Muscle layer of duodenum (tissue), 2 donors: Measurements from ENCODE around the gene MTHFR.
A peak's percentile ranks its signal among the peaks of the same experiment; 100 is the strongest.

Experiments
- H3K27ac ChIP-seq: one replicate; pipeline ENCODE4 v1.7.0; 2013; ENCODE audit warnings: mild to moderate bottlenecking, low read length
- H3K27me3 ChIP-seq: one replicate; pipeline ENCODE4 v1.7.0; 2013; ENCODE audit warnings: low read depth, mild to moderate bottlenecking, control low read depth, low read length
- H3K36me3 ChIP-seq, 2 donors: one replicate each; pipeline ENCODE4 v1.7.0; 2013; ENCODE audit warnings: low read length in 2 of 2, control low read depth in 1 of 2, mild to moderate bottlenecking in 1 of 2; ENCODE audit not compliant: insufficient read depth in 2 of 2, control insufficient read depth in 1 of 2
- H3K4me1 ChIP-seq, 2 donors: one replicate each; pipeline ENCODE4 v1.7.0; 2013; ENCODE audit warnings: low read length in 2 of 2, mild to moderate bottlenecking in 2 of 2, control low read depth in 1 of 2, moderate library complexity in 1 of 2; ENCODE audit not compliant: insufficient read depth in 2 of 2, control insufficient read depth in 1 of 2
- H3K4me3 ChIP-seq, 2 donors: one replicate each; pipeline ENCODE4 v1.7.0; 2013; ENCODE audit warnings: low read length in 2 of 2, low read depth in 1 of 2, mild to moderate bottlenecking in 1 of 2
- H3K9me3 ChIP-seq, 2 donors: one replicate each; pipeline ENCODE4 v1.7.0; 2013; ENCODE audit warnings: low read length in 2 of 2, control low read depth in 1 of 2, mild to moderate bottlenecking in 1 of 2; ENCODE audit not compliant: control insufficient read depth in 1 of 2
- donor health status: healthy.

The MTHFR gene

GRCh38 chr1:11794446-11795237 lies 11.1 kb downstream of the MTHFR start:
- H3K27ac ChIP-seq = no peak overlapping the region
- H3K36me3 ChIP-seq = peaks cover 42 to 61% of the 10 kb centered on the region in 2 donors
- no peak overlapping the region for H3K4me3 ChIP-seq
- H3K27me3 ChIP-seq = no peaks in the 10 kb centered on the region
- peaks cover 6 to 17% of the 10 kb centered on the region in 2 donors for H3K4me1 ChIP-seq
- no peaks in the 10 kb centered on the region for H3K9me3 ChIP-seq

- Histone ChIP-seq H3K4me3 (no peak overlapping the region), H3K9me3 (no peaks in the 10 kb centered on the region), H3K4me1 (peaks cover 8 to 19% of the 10 kb centered on the region in 2 donors), H3K36me3 (peaks cover 37 to 52% of the 10 kb centered on the region in 2 donors), H3K27me3 (no peaks in the 10 kb centered on the region), H3K27ac (no peak overlapping the region)
These were observed 11.9 kb downstream of the MTHFR start for GRCh38 chr1:11793819-11794218.

GRCh38 chr1:11792106-11792505 lies 13.7 kb downstream of the MTHFR start:
- Histone ChIP-seq H3K4me3 (no peak overlapping the region), H3K27me3 (no peaks in the 10 kb centered on the region), H3K36me3 (peaks cover 33 to 41% of the 10 kb centered on the region in 2 donors), H3K9me3 (no peaks in the 10 kb centered on the region), H3K27ac (peak overlapping the region; percentile 85), H3K4me1 (peaks cover 24 to 28% of the 10 kb centered on the region in 2 donors)

GRCh38 chr1:11790880-11791715 lies 14.7 kb downstream of the MTHFR start:
- Histone ChIP-seq H3K36me3 (peaks cover 33 to 38% of the 10 kb centered on the region in 2 donors), H3K4me3 (peak overlapping the region in 1 of 2 donors; percentile 19), H3K27me3 (no peaks in the 10 kb centered on the region), H3K4me1 (peaks cover 27 to 34% of the 10 kb centered on the region in 2 donors), H3K27ac (peak overlapping the region; percentile 94), H3K9me3 (no peaks in the 10 kb centered on the region)

- Histone ChIP-seq H3K27ac (peak overlapping the region; percentile 94), H3K36me3 (peaks cover 25 to 30% of the 10 kb centered on the region in 2 donors), H3K4me3 (peak overlapping the region in 1 of 2 donors; percentile 7), H3K27me3 (no peaks in the 10 kb centered on the region), H3K9me3 (no peaks in the 10 kb centered on the region), H3K4me1 (peaks cover 32 to 34% of the 10 kb centered on the region in 2 donors)
These were observed 15.5 kb downstream of the MTHFR start for GRCh38 chr1:11790101-11790879.

GRCh38 chr1:11789126-11790067 lies 16.4 kb downstream of the MTHFR start:
- Histone ChIP-seq H3K4me1 (peaks cover 34 to 38% of the 10 kb centered on the region in 2 donors), H3K9me3 (no peaks in the 10 kb centered on the region), H3K36me3 (peaks cover 18 to 21% of the 10 kb centered on the region in 2 donors), H3K4me3 (no peak overlapping the region), H3K27me3 (no peaks in the 10 kb centered on the region), H3K27ac (peak overlapping the region; percentile 94)

- no peak overlapping the region for H3K4me3 ChIP-seq
- peaks cover 10 to 13% of the 10 kb centered on the region in 2 donors for H3K36me3 ChIP-seq
- no peak overlapping the region for H3K27ac ChIP-seq
- H3K9me3 ChIP-seq = no peaks in the 10 kb centered on the region
- H3K4me1 ChIP-seq = peaks cover 34 to 38% of the 10 kb centered on the region in 2 donors
- no peaks in the 10 kb centered on the region for H3K27me3 ChIP-seq
These were observed 17.2 kb downstream of the MTHFR start for GRCh38 chr1:11788549-11789053.

GRCh38 chr1:11787804-11788436 lies 17.8 kb downstream of the MTHFR start:
- H3K9me3 ChIP-seq = no peaks in the 10 kb centered on the region
- H3K4me3 ChIP-seq = no peak overlapping the region
- H3K4me1 ChIP-seq = peaks cover 34 to 38% of the 10 kb centered on the region in 2 donors
- H3K36me3 ChIP-seq = peaks cover 10 to 11% of the 10 kb centered on the region in 2 donors
- H3K27me3 ChIP-seq = no peaks in the 10 kb centered on the region
- H3K27ac ChIP-seq = peak overlapping the region; percentile 56

GRCh38 chr1:11787251-11787803 lies 18.4 kb downstream of the MTHFR start:
- no peaks in the 10 kb centered on the region for H3K9me3 ChIP-seq
- H3K27ac ChIP-seq = peak overlapping the region; percentile 56
- no peak overlapping the region for H3K4me3 ChIP-seq
- peaks cover 34 to 38% of the 10 kb centered on the region in 2 donors for H3K4me1 ChIP-seq
- peaks cover 5 to 9% of the 10 kb centered on the region in 2 donors for H3K36me3 ChIP-seq
- no peaks in the 10 kb centered on the region for H3K27me3 ChIP-seq
